Hair follicle dermal papilla cell (primary cell): ENCODE measurements around the gene TARBP2. TPM values are rescaled to one million over a fixed set of nuclear protein-coding genes. Genes with fewer than 3 reads are reported as not detected.

Experiments
- small RNA-seq: library from RNA; depleted of rRNA; stranded (forward); fragments of <200 nt; gene quantifications from one replicate; pipeline ENCODE3, GENCODE V24; 2012
- total RNA-seq: library from RNA; depleted of rRNA; stranded (reverse); fragments of >200 nt; gene quantifications from 2 replicates; pipeline ENCODE4 v1.2.3, GENCODE V29; 2012

The TARBP2 gene, protein sequence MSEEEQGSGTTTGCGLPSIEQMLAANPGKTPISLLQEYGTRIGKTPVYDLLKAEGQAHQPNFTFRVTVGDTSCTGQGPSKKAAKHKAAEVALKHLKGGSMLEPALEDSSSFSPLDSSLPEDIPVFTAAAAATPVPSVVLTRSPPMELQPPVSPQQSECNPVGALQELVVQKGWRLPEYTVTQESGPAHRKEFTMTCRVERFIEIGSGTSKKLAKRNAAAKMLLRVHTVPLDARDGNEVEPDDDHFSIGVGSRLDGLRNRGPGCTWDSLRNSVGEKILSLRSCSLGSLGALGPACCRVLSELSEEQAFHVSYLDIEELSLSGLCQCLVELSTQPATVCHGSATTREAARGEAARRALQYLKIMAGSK
- total RNA-seq = 27.4 and 33.4 TPM in 2 replicates

DNA sequence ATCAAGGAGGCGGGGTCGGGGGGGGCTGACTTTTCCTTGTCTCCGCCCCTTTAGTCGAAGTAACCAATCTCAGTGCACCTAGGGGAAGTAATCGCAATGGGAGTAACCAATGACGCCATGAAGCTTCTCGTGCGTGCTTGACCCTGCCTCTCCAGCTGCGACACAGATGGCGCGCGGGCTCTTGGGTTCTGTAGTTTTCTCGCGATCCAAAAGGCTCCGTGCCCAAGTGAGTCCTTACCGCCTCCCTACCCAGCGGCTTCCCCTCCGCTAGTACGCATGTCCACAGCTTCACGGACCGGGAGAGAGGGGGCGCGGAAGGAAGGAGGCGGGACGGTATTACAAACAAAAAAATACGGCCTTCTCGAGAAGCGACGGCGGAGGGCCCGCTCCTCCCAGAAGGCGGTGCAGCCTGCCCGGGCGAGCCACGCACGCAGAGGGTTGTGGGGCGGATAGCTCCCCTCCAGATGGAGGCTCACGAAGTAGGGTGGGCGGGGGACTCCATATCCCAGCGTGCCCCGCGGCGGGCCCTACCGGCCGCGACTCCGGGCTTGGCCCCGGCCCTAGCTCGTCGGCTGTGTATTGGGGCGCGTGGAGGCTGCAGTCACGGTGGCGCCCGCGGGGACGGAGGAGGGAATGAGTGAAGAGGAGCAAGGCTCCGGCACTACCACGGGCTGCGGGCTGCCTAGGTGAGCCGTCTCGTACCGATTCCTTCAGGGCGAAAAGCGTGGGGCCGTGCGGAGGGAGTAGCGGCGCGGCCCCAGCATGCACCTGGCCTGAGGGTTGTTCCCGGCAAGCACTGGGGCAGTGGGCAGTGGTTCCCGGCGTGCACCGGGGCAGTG, at the start of gene TARBP2:
Gene TARBP2 (plus strand): TSS at position 508 of the 839 bp plus-strand sequence. CDS start 126 bp downstream, at position 634.

DNA sequence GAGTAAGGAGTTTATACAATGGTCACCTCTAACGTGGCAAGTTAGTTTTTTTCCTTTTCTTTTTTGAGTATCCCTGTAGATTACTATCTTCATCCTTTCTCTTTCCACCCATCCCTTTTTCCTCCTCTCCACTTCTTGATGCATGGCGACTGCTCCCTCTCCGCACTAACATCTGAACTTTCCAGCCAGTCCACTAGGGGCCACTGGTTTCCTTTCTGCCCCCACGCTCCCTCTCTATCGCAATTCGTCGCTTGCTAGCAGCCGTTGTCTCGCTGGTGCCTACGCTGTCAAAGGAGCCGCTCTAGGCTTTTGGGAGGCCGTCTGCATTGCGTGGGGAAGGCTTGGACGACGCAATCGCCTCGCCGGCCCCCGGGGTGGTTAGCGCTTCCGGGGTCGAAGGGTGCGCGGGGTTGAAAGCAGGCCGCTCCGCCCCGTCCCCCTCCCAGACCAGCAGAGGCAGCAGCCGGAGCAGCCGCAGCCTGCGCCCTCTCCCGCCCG, 49.4 kb upstream of the TARBP2 start, which contains the start of gene PCBP2:
Gene PCBP2 (plus strand): TSS at position 442 of the 498 bp plus-strand sequence. CDS start 2,699 bp downstream, outside the sequence.

GRCh38 chr12:53499266-53500141, 1.6 kb upstream of the TARBP2 start, which contains the start of gene MAP3K12:
Gene MAP3K12 (minus strand): TSS chr12:53499458. CDS start chr12:53487391, 12,067 bp downstream.

GRCh38 chr12:53506881-53507602, 6.0 kb downstream of the TARBP2 start, which contains the start of gene NPFF:
Gene NPFF (minus strand): TSS chr12:53507484. CDS start chr12:53507474, 10 bp downstream.

Small RNAs within 50 kb of the gene (small RNA-seq; reads per million reads assigned to genes)
- not detected for gene AC023509.3

Other genes starting within 250 kb of the TARBP2 start
- gene ESPL1, start 233.0 kb upstream of the TARBP2 start, total RNA-seq = 1.6 and 1.8 TPM in 2 replicates
- 233 and 253 TPM in 2 replicates for gene PFDN5, start 205.7 kb upstream of the TARBP2 start, total RNA-seq
- 38.8 and 39.8 TPM in 2 replicates for gene MYG1, start 201.6 kb upstream of the TARBP2 start, total RNA-seq
- gene AAAS, start 179.7 kb upstream of the TARBP2 start, total RNA-seq = 32.1 and 33.5 TPM in 2 replicates
- gene SP7, start 164.9 kb upstream of the TARBP2 start, total RNA-seq = not detected in 2 replicates
- gene SP1, start 121.1 kb upstream of the TARBP2 start, total RNA-seq = 62.8 and 68.2 TPM in 2 replicates
- gene AMHR2, start 77.4 kb upstream of the TARBP2 start, total RNA-seq = not detected in 2 replicates
- gene PRR13, start 59.5 kb upstream of the TARBP2 start, total RNA-seq = 50.5 and 59.4 TPM in 2 replicates
- 257 and 260 TPM in 2 replicates for gene PCBP2, start 49.2 kb upstream of the TARBP2 start, total RNA-seq
- gene MAP3K12, start 1.8 kb upstream of the TARBP2 start, total RNA-seq = 51.5 and 53.5 TPM in 2 replicates
- gene NPFF, start 6.2 kb downstream of the TARBP2 start, total RNA-seq = not detected in 2 replicates
- gene ATF7, start 125.1 kb downstream of the TARBP2 start, total RNA-seq = 11.3 and 16.4 TPM in 2 replicates
- 82.6 and 128 TPM in 2 replicates for gene ATP5MC2, start 174.8 kb downstream of the TARBP2 start, total RNA-seq
- gene CALCOCO1, start 226.2 kb downstream of the TARBP2 start, total RNA-seq = 138 and 149 TPM in 2 replicates